PC-9 (cell line): ENCODE results near the gene IKBKE.

Experiments
- CTCF ChIP-seq: fragments of 200-600 bp; sonication (generic); conservative IDR thresholded peaks from 2 replicates; pipeline ENCODE4 v1.6.1; 2017; ENCODE audit warnings: mixed run types, antibody characterized with exemption, mild to moderate bottlenecking, moderate library complexity
- EZH2 ChIP-seq: fragments of 200-600 bp; sonication (generic); IDR thresholded peaks from 2 replicates; pipeline ENCODE4 v1.8.0; 2017; ENCODE audit warnings: antibody characterized with exemption, low read depth

DNA sequence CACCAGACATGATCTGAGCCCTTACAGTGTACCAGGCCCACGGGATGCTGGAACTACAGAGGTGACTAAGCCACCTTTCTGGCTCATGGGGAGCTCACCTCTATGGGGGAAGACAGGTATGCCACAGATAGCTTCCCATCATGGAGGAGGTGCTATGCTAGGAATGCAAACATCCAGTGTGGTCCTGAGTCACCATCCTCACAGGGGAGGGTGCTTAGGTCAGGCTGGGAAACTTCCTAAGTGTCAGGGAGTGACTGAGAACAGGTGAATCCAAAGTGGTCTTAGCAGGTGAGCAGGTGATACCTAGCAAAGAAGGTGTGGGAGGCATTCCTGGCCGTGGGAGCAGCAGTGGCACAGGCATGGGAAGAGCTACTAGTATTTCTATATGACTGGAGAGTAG lies 28.4 kb downstream of the IKBKE start:
- TF ChIP-seq CTCF (no peak), EZH2 (no peak)
